K562 (cell line): ENCODE results near the gene C16orf74. TPM values are rescaled to one million over a fixed set of nuclear protein-coding genes. Genes with fewer than 3 reads are reported as not detected.

Experiments
- ATAC-seq: fragments of 200-7000 bp; cut with Tn5 transposase; 3 replicates; pipeline ENCODE4 v1.9.1; 2020; ENCODE audit warnings: moderate library complexity
- BruUV-seq: library from RNA; stranded (reverse); fragments of 400-500 nt; replicated peaks from 2 replicates; lab custom pipeline; 2021; lab: Mats Ljungman, UMichigan
- CTCF ChIA-PET: fragments of 300-600 bp; formaldehyde crosslinking; extraction: SDS; loops from one replicate; lab custom pipeline; 2021; ENCODE audit warnings: low intra/inter-chr PET ratio; lab: Yijun Ruan, JAX
- POLR2A ChIA-PET: fragments of 300-600, 350-650 bp; sonication (Branson Sonifier 250); formaldehyde crosslinking; extraction: SDS; loops from one replicate; lab custom pipeline; 2021; ENCODE audit warnings: antibody characterized with exemption, inconsistent platforms; lab: Yijun Ruan, JAX
- DNase-seq, 4 experiments: peaks; one replicate each; pipeline versions ENCODE4 v3.0.0 to v3.0.0-alpha.2; 2011 to 2018; ENCODE audit warnings: low spot score in 3 of 4, mixed read lengths in 3 of 4; ENCODE audit errors: extremely low read depth in 1 of 4
- FAIRE-seq: peaks from 2 replicates; lab custom pipeline; 2011; peaks lifted over from hg19 to GRCh38; lab: Jason Lieb, UNC
- H2AFZ ChIP-seq: 2 replicates; pipeline ENCODE4 v1.6.0; 2011; ENCODE audit warnings: low read depth, low read length, control low read depth, inconsistent platforms
- H3K27ac ChIP-seq: fragments of 200-600 bp; 3 replicates; pipeline ENCODE4 v1.8.0; 2011; ENCODE audit warnings: low read depth, mild to moderate bottlenecking, control low read depth, inconsistent platforms, low read length, moderate library complexity, mixed read lengths; ENCODE audit errors: extremely low read depth
- H3K27me3 ChIP-seq, 2 experiments: fragments of 300-600 bp in 1 of 2; 2 replicates in 1 of 2; 3 replicates in 1 of 2; pipeline versions ENCODE4 v1.6.0 to v1.8.0; 2011; ENCODE audit warnings: inconsistent platforms in 2 of 2, low read length in 2 of 2, mild to moderate bottlenecking in 1 of 2, mixed read lengths in 1 of 2, moderate library complexity in 1 of 2; ENCODE audit not compliant: control insufficient read depth in 2 of 2, insufficient read depth in 2 of 2
- H3K36me3 ChIP-seq: fragments of 300-600 bp; 3 replicates; pipeline ENCODE4 v1.8.0; 2011; ENCODE audit warnings: mild to moderate bottlenecking, low read length, inconsistent platforms; ENCODE audit not compliant: control insufficient read depth, insufficient read depth
- H3K4me1 ChIP-seq, 2 experiments: fragments of 200-600 bp in 1 of 2; replicated peaks in 1 of 2; 2 replicates in 1 of 2; 3 replicates in 1 of 2; pipeline versions ENCODE4 v1.5.1 to v1.8.0; 2011; ENCODE audit warnings: inconsistent platforms in 2 of 2, low read length in 2 of 2, mild to moderate bottlenecking in 1 of 2, mixed read lengths in 1 of 2, moderate library complexity in 1 of 2; ENCODE audit not compliant: control insufficient read depth in 2 of 2, insufficient read depth in 2 of 2
- H3K4me2 ChIP-seq: 2 replicates; pipeline ENCODE4 v1.6.1; 2011; ENCODE audit warnings: low read length, control low read depth, inconsistent platforms, mixed read lengths; ENCODE audit not compliant: insufficient read depth
- H3K4me3 ChIP-seq: fragments of 200-600 bp; sonication (generic), shearing (Covaris generic); 2 replicates; pipeline ENCODE4 v1.5.1; 2016; ENCODE audit warnings: control low read depth, inconsistent platforms
- H3K79me2 ChIP-seq: fragments of 200-600 bp; 3 replicates; pipeline ENCODE4 v1.8.0; 2011; ENCODE audit warnings: low read length, inconsistent platforms; ENCODE audit not compliant: control insufficient read depth, insufficient read depth
- H3K9ac ChIP-seq, 2 experiments: 2 replicates each; pipeline versions ENCODE4 v1.6.0 to v1.6.1; 2011; ENCODE audit warnings: low read depth in 2 of 2, low read length in 2 of 2, control low read depth in 1 of 2, inconsistent platforms in 1 of 2, mild to moderate bottlenecking in 1 of 2, mixed read lengths in 1 of 2; ENCODE audit not compliant: insufficient read depth in 1 of 2
- H3K9me1 ChIP-seq: one replicate; pipeline ENCODE4 v1.6.0; 2011; ENCODE audit warnings: inconsistent platforms, mild to moderate bottlenecking, low read length, moderate library complexity; ENCODE audit not compliant: control insufficient read depth, insufficient read depth
- H3K9me3 ChIP-seq: replicated peaks from 2 replicates; pipeline ENCODE4 v1.5.1; 2011; ENCODE audit warnings: low read depth, low read length, inconsistent platforms; ENCODE audit not compliant: control insufficient read depth, insufficient read depth
- H4K20me1 ChIP-seq: replicated peaks from 2 replicates; pipeline ENCODE4 v1.6.1; 2011; ENCODE audit warnings: low read length, inconsistent platforms, mixed read lengths; ENCODE audit not compliant: control insufficient read depth, insufficient read depth
- CBX3 ChIP-seq, 2 experiments: IDR thresholded peaks; 1 replicate in 1 of 2; 2 replicates in 1 of 2; pipeline ENCODE4 v1.6.1; 2012; ENCODE audit warnings: inconsistent platforms in 2 of 2, low read length in 2 of 2, borderline replicate concordance in 1 of 2, control low read depth in 1 of 2
- E4F1 ChIP-seq: fragments of 250-450 bp; sonication (Bioruptor Pico); IDR thresholded peaks from 2 replicates; pipeline ENCODE4 v1.5.0; 2021; ENCODE audit warnings: mild to moderate bottlenecking, borderline replicate concordance
- GTF2F1 ChIP-seq: IDR thresholded peaks from 2 replicates; pipeline ENCODE4 v1.6.1; 2011; ENCODE audit warnings: low read depth, low read length, improper control_type of control experiment
- HDAC2 ChIP-seq: fragments of 450-650 bp; IDR thresholded peaks from 2 replicates; pipeline ENCODE4 v1.6.1; 2016; ENCODE audit warnings: mild to moderate bottlenecking
- ILK ChIP-seq: fragments of 450-650 bp; IDR thresholded peaks from 2 replicates; pipeline ENCODE4 v1.6.1; 2016; ENCODE audit warnings: missing genetic modification characterization, low read depth, mild to moderate bottlenecking, missing compliant biosample characterization, moderate library complexity, borderline replicate concordance
- IRF1 ChIP-seq: sonication (generic); formaldehyde crosslinking; IDR thresholded peaks from 2 replicates; pipeline ENCODE4 v1.8.0; 2022; ENCODE audit warnings: missing genetic modification reagents, mild to moderate bottlenecking, borderline replicate concordance
- SAFB2 ChIP-seq: fragments of 200-400 bp; formaldehyde crosslinking; IDR thresholded peaks from 2 replicates; pipeline ENCODE4 v1.6.1; 2018; ENCODE audit warnings: borderline replicate concordance, low read length, low read depth, moderate library complexity; ENCODE audit not compliant: severe bottlenecking
- TCFL5 ChIP-seq: fragments of 250-450 bp; sonication (Bioruptor Pico); conservative IDR thresholded peaks from 2 replicates; pipeline ENCODE4 v1.6.1; 2021; ENCODE audit warnings: mild to moderate bottlenecking, moderate library complexity, matching md5 sums
- TEAD2 ChIP-seq: fragments of 450-650 bp; IDR thresholded peaks from 2 replicates; pipeline ENCODE4 v1.6.1; 2016; ENCODE audit warnings: missing genetic modification characterization, control low read depth, missing compliant biosample characterization
- XRCC4 ChIP-seq: IDR thresholded peaks from one replicate; pipeline ENCODE4 v1.6.1; 2011; ENCODE audit not compliant: insufficient read depth, insufficient read length; ENCODE audit errors: extremely low read depth
- ZBTB26 ChIP-seq: fragments of 450-650 bp; formaldehyde crosslinking; IDR thresholded peaks from 2 replicates; pipeline ENCODE4 v1.4.0; 2022; ENCODE audit warnings: missing genetic modification characterization
- ZBTB5 ChIP-seq: fragments of 450-650 bp; IDR thresholded peaks from 2 replicates; pipeline ENCODE4 v1.6.1; 2017; ENCODE audit warnings: antibody characterized with exemption
- ZNF280B ChIP-seq: fragments of 250-450 bp; sonication (Bioruptor Pico); IDR thresholded peaks from 2 replicates; pipeline ENCODE4 v1.5.1; 2021; ENCODE audit warnings: mild to moderate bottlenecking
- ZNF586 ChIP-seq: fragments of 450-650 bp; formaldehyde crosslinking; conservative IDR thresholded peaks from 2 replicates; pipeline ENCODE4 v1.4.0; 2020; ENCODE audit warnings: mild to moderate bottlenecking, moderate library complexity
- ZNF785 ChIP-seq: fragments of 250-450 bp; sonication (Bioruptor Pico); IDR thresholded peaks from 2 replicates; pipeline ENCODE4 v1.4.0; 2020; ENCODE audit warnings: mild to moderate bottlenecking
- WGBS: fragments of 100-300 bp; shearing (Covaris generic); methylation state at CpG from one replicate; pipeline ENCODE4 v1.1.6; 2016; ENCODE audit warnings: low coverage, mixed read lengths; ENCODE audit not compliant: insufficient coverage; ENCODE audit errors: missing lambda C conversion rate; 5-methylcytosine and 5-hydroxymethylcytosine counted together
- in situ Hi-C: fragments of 300-500 bp; cut with MboI; formaldehyde crosslinking; loops from 4 replicates; pipeline ENCODE4 v1.15.0; 2018; ENCODE audit warnings: inconsistent platforms, mixed read lengths
- intact Hi-C: fragments of 100-400 bp; cut with micrococcal nuclease; formaldehyde crosslinking; loops from 2 replicates; pipeline ENCODE4 v1.14.2; 2022
- polyA plus RNA-seq, 8 experiments: library from polyadenylated mRNA; depleted of rRNA in 4 of 8; stranded (reverse) in 5 of 8; unstranded in 3 of 8; fragments of >200 nt; fragmentation: Nextera tagmentation in 2 of 8; fragmentation: Illumina TruSeq in 1 of 8; extraction: Ambion mirVana in 2 of 8; extraction: Trizol in 1 of 8; gene quantifications; 2 replicates each; pipeline versions ENCODE4 v1.2.1 to v1.2.3, GENCODE V29; 2011 to 2014; ENCODE audit warnings: inconsistent platforms in 1 of 8, missing spikeins in 1 of 8
- total RNA-seq, 7 experiments: library from RNA; depleted of rRNA in 6 of 7; stranded (reverse); fragments of >200 nt in 6 of 7; fragmentation: Illumina TruSeq in 2 of 7; extraction: Trizol in 2 of 7; gene quantifications; 2 replicates each; pipeline versions ENCODE4 v1.2.1 to v1.2.3, GENCODE V29; 2011 to 2021; ENCODE audit warnings: low replicate concordance in 1 of 7

Gene C16orf74
- total and polyA plus RNA-seq, 9 of the 15 experiments (the other 6 are each of a cell fraction or from before 2014, with no cell fraction given): not detected

GRCh38 chr16:85789773-85790172 lies 38.9 kb upstream of the C16orf74 start:
- Histone ChIP-seq H3K36me3 (peaks cover 88% of the 10 kb centered on the region; the same call in 2 of the 3 replicates), H3K4me3 (no peak overlapping the region), H3K4me1 (peaks cover 0 to 5% of the 10 kb centered on the region in 2 experiments; a peak in 1 of 5 replicates), H4K20me1 (peaks cover 14% of the 10 kb centered on the region), H3K4me2 (no peak overlapping the region), H3K9me3 (no peaks in the 10 kb centered on the region), H3K27me3 (no peaks in the 10 kb centered on the region), H3K27ac (no peak overlapping the region), H3K9me1 (peaks cover 2% of the 10 kb centered on the region), H2AFZ (no peak overlapping the region), H3K79me2 (peaks cover 51% of the 10 kb centered on the region), H3K9ac (no peak overlapping the region)
- DNase-seq (no peak), ATAC-seq (no peak), FAIRE-seq (no peak)
- WGBS: 87% methylated on average over 6 of the region's 6 CpGs
- CTCF ChIA-PET: no interaction called here
- POLR2A ChIA-PET: interaction anchor here (1.4 kb wide), 1 partner anchor 12 kb away, joined by 4 read pairs; no protein-coding TSS in a partner anchor
- no peak for TF ChIP-seq ZNF785 (CRISPR knock-in tag)
- no peak for TF ChIP-seq ZNF586 (CRISPR knock-in tag)
- TF ChIP-seq TEAD2 (tag): no peak
- TF ChIP-seq ZNF280B (CRISPR knock-in tag): no peak
- no peak for TF ChIP-seq ZBTB5
- no peak for TF ChIP-seq GTF2F1
- TF ChIP-seq TCFL5 (CRISPR knock-in tag): no peak
- TF ChIP-seq ILK (tag): no peak
- TF ChIP-seq SAFB2: no peak
- no peak for TF ChIP-seq XRCC4
- no peak for TF ChIP-seq CBX3 (IDR thresholded peaks at IDR 0.05; ENCODE audit: borderline replicate concordance in 1 of 2, low read length in 2 of 2)
- no peak for TF ChIP-seq ZBTB26 (CRISPR knock-in tag)
- TF ChIP-seq IRF1: no peak
- TF ChIP-seq HDAC2: no peak
- no peak for TF ChIP-seq E4F1
- in situ Hi-C loops (no loop called here), intact Hi-C loops (no loop called here)
- no TSS peak for BruUV-seq
